GM21529 (cell line): ENCODE data around the gene NAIF1.
"Not testable (repeated sequence)": the region's sequence is repeated elsewhere in the genome, so short reads cannot be mapped to it uniquely, and the experiment has no call there.

Experiments
- ATAC-seq: cut with Tn5 transposase; IDR thresholded peaks from one replicate; pipeline ENCODE4 v1.9.1; 2021; ENCODE audit not compliant: unreplicated experiment

The NAIF1 gene

DNA sequence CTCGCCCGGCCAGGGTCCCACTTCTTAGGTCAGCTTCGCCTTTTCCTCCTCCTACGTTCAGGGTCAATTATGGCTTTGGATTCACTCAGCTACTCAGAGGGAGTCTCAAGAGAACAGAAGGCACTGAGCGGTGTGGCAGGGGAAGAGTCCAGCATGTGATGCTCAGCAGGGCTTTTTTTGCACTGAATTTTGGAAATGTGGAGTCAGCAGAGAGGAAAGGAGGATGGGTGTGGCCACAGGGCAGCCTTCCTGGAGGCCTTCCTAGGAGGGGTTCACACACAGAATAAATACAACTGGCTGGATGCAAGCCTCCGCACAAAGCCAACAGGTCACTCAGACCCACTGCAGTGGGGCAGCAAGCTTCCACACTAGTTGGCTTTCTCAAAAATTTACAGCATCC is 4.8 kb downstream of the NAIF1 start:
- ATAC-seq: no peak

DNA sequence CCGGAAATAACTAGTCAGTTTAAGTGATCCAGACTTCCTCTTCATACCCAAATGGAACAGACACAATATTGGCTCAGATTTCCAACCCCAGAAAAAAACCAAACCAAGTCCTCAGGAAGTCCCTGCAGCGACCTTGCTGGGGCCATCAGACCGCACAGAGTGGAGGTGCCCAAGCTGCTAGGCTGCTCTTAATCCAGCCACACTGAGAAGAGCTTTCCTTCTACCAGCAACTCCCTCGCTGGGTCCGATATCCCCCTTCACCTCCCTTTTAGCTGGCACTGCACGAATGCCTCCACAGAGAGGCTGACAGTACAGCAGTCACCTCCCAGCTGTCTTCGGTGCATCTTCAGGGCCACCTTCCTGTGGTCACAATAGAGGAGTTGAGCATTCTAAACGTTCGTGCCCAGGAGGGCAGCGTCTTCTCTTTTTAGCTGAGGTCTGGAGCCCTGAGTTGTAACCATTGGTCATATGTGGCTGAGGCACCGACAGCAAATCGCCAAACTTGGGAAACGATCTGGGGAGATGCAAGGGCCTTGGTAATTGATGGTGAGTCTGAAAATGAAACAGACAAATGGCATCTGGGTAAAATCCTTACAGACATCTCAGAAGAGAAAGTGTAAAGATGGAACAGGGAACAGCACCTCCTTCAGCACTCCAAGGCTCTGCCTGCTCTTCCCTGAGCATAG is 5.7 kb downstream of the NAIF1 start:
- no peak for ATAC-seq

GRCh38 chr9:128059365-128059983 is 7.6 kb downstream of the NAIF1 start:
- no peak for ATAC-seq

- no peak for ATAC-seq
Measured at GRCh38 chr9:128057724-128058409, 9.3 kb downstream of the NAIF1 start.

DNA sequence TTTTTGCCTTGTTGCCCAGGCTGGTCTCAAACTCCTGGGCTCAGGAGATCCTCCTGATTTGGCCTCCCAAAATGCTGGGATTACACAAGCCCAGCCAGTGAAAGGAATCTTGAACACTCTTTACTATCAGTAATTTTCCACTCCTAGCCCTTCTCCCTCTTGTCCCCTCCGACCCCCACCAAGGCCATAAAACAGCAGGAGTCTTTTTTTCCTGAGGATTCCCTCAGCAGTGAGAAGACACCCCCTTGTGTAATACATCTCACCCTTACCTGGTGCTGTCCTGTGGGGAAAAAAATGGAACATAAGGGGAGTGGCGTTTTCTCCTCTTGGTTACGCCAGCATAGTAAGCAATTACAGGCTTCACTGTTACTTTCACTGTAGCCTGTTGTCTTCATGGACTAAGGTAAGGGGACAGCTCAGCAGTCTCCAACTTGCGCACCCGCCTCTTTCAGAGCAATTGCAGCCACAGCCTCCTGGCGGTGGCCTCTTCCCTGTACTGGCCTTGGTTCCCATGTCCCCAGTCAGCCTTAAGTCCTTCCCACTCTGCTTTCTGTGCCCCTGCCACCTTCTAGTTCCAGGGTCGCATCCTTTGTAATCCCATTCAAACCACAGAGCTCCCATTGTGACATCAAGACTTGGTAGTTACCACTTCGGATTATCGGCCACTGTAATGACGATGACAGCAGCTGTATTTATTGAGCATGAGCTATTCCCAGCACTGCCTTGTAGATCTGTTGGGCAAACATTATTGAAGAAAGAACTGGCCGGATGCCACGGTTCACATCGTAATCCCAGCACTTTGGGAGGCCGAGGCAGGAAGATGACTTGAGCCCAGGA is 10.0 kb downstream of the NAIF1 start:
- ATAC-seq: no peak

DNA sequence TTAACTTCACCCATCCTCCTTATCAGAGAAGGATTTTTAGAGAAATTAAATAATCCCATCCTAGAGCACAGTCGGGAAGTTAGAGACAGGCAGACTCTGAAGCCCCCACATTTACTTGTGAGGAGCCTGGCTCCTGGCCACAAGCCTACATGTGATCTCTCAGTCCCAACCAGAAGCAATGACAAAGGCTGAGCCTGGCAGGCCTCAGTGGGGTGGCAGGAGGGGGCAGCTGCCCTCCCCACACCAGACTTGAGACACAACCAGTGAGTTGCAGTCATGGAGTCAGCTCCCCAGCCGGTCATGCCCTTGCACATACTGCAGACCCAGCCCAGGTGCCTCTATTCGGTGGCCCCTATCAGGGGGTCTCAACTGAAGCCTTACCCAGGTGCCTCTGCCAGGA is 11.0 kb downstream of the NAIF1 start:
- ATAC-seq: no peak

GRCh38 chr9:128055344-128056040 is 11.6 kb downstream of the NAIF1 start:
- no peak for ATAC-seq

- ATAC-seq: no peak
Measured at GRCh38 chr9:128054087-128054486, 13.0 kb downstream of the NAIF1 start.

DNA sequence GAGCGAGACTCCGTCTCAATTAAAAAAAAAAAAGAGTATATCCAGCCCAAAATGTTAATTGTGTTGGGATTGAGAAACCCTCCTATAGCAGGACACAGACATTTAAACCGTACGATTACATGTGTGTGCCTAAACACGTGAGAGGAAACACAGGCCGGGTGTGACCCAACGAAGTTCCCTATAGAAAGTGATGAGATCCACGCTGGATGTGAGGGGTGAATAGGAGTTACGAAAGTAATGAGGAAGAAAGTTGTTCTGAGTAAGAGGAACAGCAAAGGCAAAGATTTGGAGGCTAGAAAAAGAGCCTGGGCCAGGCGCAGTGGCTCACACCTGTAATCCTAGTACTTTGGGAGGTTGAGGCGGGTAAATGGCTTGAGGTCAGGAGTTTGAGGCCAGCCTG is 13.6 kb downstream of the NAIF1 start:
- ATAC-seq: no peak

DNA sequence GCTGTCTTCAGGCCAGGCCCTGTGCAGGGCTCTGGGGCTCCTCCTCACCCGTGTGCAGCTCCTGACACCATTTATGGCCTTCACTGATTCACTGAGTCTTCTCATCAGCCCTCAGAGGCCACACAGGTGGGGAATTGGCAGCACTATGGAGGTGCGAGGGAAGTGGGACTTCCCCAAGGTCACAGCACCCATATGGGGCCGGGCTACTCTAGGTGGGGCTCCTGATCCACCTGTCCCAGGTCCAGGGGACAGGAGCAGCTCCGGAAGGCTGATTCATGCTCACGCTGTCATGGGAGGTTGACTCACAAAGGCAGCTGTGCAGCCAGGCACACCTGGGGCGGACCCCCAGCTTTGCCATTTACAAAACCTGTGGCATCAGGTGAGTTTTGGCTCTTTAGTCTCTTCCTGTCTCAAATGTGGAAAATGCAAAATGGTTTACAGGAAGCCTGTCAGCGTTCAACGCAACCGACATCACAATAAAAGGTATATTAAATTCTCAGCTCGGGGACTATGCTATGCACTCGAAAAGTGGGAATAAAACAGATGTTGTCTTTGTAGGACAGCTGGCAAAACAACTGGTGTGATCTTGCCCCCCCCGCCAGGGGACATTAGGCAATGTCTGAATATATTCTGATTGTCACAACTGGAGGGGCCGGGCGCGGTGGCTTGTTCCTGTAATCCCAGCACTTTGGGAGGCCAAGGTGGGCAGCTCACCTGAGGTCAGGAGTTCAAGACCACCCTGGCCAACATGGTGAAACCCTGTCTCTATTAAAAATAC is 15.0 kb downstream of the NAIF1 start:
- no peak for ATAC-seq

DNA sequence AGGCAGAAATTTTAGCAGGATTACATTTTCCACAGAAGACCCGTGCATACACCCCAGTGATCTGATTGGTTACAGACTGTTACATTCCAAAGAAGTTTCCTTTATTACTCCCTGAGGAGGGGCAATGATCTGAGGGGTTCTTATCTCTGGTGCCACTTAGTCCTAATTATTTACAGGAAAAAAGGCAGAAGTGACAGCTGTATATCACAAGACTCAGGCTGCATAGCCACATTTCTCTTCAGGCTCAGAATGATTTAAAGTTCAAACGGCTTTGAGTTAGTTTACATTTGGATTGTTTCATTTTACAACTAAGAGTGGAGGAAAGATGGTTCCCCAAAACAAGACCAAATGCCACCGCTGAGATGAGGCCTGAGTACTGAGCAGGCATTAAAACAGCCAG is 17.3 kb downstream of the NAIF1 start:
- ATAC-seq: no peak

- ATAC-seq: no peak
Measured at GRCh38 chr9:128048663-128049062, 18.5 kb downstream of the NAIF1 start.

DNA sequence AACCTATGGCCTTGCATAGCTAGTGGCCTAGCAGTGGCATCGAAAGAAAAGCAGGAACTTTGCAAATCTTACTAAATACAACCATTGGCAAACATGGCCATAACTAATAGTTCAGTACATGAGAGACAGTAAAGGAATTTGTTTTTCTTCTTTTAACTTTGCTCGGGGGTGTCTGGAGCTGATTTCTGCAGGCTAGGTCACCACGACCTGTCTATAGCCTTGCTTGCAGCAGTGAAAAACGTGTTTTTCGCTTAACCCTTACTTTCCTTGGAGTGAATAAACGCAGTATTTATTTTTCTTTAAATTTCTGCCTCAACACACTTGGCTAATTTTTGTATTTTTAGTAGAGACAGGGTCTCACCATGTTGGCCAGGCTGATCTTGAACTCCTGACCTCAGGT is 19.9 kb downstream of the NAIF1 start:
- ATAC-seq: no peak

DNA sequence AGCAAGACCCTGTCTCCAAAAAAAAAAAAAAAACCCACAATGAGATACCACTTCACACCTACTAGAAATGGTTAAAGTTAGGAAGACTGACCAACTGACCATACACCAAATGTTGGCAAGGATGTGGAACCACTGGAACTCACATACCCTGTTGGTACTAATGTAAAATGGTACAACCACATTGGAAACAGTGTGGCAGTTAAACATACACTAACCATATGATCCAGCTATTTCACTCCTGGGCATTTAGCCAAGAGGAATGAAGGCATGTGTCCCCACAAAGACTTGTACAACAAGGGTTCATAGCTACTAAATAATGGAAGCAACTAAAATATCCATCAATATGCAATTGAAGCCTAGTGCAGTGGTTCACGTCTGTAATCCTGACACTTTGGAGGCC is 21.3 kb downstream of the NAIF1 start:
- no peak for ATAC-seq

DNA sequence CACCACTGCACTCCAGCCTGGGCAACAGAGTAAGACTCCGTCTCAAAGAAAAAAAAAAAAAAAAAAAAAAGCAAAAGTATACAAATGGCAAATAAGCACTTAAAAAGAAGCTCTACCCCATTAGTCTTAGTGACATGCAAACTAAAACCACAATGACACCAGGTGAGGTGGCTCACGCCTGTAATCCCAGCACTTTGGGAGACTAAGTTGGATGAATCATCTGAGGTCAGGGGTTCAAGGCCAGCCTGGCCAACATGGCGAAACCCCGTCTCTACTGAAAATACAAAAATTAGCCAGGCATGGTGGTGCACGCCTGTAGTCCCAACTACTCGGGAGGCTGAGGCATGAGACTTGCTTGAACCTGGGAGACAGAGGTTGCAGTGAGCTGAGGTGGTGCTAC is 21.7 kb downstream of the NAIF1 start:
- not testable (repeated sequence) for ATAC-seq

DNA sequence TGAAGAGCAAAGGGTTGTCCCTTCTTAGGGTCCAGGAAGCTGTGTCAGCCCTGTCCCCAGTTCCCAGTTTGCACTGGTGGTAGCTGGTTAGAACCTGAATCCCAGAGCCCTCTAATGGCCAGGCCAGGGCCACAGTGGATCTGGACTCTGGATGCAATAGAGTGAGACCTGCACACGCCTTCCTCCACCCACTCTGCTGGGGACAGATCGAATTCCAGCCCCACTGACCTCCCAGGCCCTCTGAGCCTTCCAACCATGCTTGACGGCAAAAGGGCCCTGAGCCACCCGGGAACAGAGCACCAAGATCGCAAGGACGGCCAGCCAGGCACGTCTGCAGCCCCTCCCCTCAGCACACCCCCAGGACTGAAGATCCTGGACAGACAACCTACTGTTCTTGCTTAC is 23.7 kb downstream of the NAIF1 start:
- ATAC-seq: no peak

GRCh38 chr9:128042043-128042442 is 25.1 kb downstream of the NAIF1 start:
- ATAC-seq: no peak

DNA sequence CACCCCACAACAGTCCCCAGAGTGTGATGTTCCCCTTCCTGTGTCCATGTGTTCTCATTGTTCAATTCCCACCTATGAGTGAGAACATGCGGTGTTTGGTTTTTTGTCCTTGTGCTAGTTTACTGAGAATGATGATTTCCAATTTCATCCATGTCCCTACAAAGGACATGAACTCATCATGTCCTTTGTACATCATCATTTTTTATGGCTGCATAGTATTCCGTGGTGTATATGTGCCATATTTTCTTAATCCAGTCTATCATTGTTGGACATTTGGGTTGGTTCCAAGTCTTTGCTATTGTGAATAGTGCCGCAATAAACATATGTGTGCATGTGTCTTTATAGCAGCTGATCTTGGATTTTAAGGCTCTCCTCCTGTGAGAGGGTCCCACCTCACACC is 26.3 kb downstream of the NAIF1 start:
- ATAC-seq: not testable (repeated sequence)

- ATAC-seq: not testable (repeated sequence)
Measured at GRCh38 chr9:128036522-128036921, 30.6 kb downstream of the NAIF1 start.
